HepG2 (cell line): ENCODE measurements around the gene NOC3L. TPM values are rescaled to one million over a fixed set of nuclear protein-coding genes. Genes with fewer than 3 reads are reported as not detected.

Experiments
- BRF2 ChIP-seq: sonication (generic); formaldehyde crosslinking; IDR thresholded peaks from 2 replicates; pipeline ENCODE4 v1.8.1; 2022; ENCODE audit warnings: mild to moderate bottlenecking, missing genetic modification reagents
- CEBPG ChIP-seq: IDR thresholded peaks from 2 replicates; pipeline ENCODE4 v1.6.1; 2016
- ETV5 ChIP-seq: IDR thresholded peaks from 2 replicates; pipeline ENCODE4 v1.6.1; 2018; ENCODE audit warnings: missing biosample characterization, missing genetic modification reagents, inconsistent platforms, borderline replicate concordance
- FOXA3 ChIP-seq: IDR thresholded peaks from 2 replicates; pipeline ENCODE4 v1.6.1; 2016; ENCODE audit warnings: missing genetic modification reagents, missing compliant biosample characterization
- GABPB1 ChIP-seq: IDR thresholded peaks from 2 replicates; pipeline ENCODE4 v1.6.1; 2016; ENCODE audit warnings: mild to moderate bottlenecking, missing genetic modification reagents, moderate library complexity, missing compliant biosample characterization
- GATAD2A ChIP-seq: IDR thresholded peaks from 2 replicates; pipeline ENCODE4 v1.6.1; 2016
- HDAC2 ChIP-seq: sonication (generic); formaldehyde crosslinking; IDR thresholded peaks from 2 replicates; pipeline ENCODE4 v1.4.0; 2020; ENCODE audit warnings: missing genetic modification reagents
- IRX3 ChIP-seq: sonication (generic); formaldehyde crosslinking; IDR thresholded peaks from 2 replicates; pipeline ENCODE4 v1.8.1; 2023; ENCODE audit warnings: mild to moderate bottlenecking, low read depth, missing genetic modification reagents, borderline replicate concordance
- MYC ChIP-seq: sonication (generic); formaldehyde crosslinking; IDR thresholded peaks from 2 replicates; pipeline ENCODE4 v1.9.0; 2021; ENCODE audit warnings: missing genetic modification reagents, borderline replicate concordance
- NBN ChIP-seq: fragments of 450-650 bp; conservative IDR thresholded peaks from 2 replicates; pipeline ENCODE4 v1.6.1; 2017
- NFKBIZ ChIP-seq: IDR thresholded peaks from 2 replicates; pipeline ENCODE4 v1.6.1; 2018; ENCODE audit warnings: missing genetic modification reagents, missing compliant biosample characterization
- NR2C2 ChIP-seq: sonication (generic); formaldehyde crosslinking; IDR thresholded peaks from 2 replicates; pipeline ENCODE4 v1.4.0; 2020; ENCODE audit warnings: missing genetic modification reagents, mild to moderate bottlenecking, moderate library complexity, borderline replicate concordance
- PHF8 ChIP-seq: sonication (generic); formaldehyde crosslinking; IDR thresholded peaks from 2 replicates; pipeline ENCODE4 v1.5.0; 2020; ENCODE audit warnings: missing genetic modification reagents
- REPIN1 ChIP-seq: sonication (generic); formaldehyde crosslinking; IDR thresholded peaks from 2 replicates; pipeline ENCODE4 v1.8.0; 2022; ENCODE audit warnings: missing genetic modification reagents, low read depth, mild to moderate bottlenecking, borderline replicate concordance
- RFXAP ChIP-seq: sonication (generic); formaldehyde crosslinking; IDR thresholded peaks from 2 replicates; pipeline ENCODE4 v1.4.0; 2020; ENCODE audit warnings: missing genetic modification reagents, borderline replicate concordance
- SAP130 ChIP-seq: IDR thresholded peaks from 2 replicates; pipeline ENCODE4 v1.6.1; 2016; ENCODE audit warnings: low read depth
- SOX13 ChIP-seq, 3 experiments: fragments of 450-650 bp in 1 of 3; sonication (generic) in 1 of 3; formaldehyde crosslinking in 1 of 3; IDR thresholded peaks in 2 of 3; conservative IDR thresholded peaks in 1 of 3; 2 replicates each; pipeline versions ENCODE4 v1.5.0 to v1.6.1; 2016 to 2020; ENCODE audit warnings: antibody characterized with exemption in 1 of 3, mild to moderate bottlenecking in 1 of 3, missing compliant biosample characterization in 1 of 3, missing genetic modification reagents in 1 of 3, moderate library complexity in 1 of 3
- SOX6 ChIP-seq, 2 experiments: fragments of 450-650 bp in 1 of 2; sonication (generic) in 1 of 2; formaldehyde crosslinking in 1 of 2; IDR thresholded peaks; 2 replicates each; pipeline versions ENCODE4 v1.4.0 to v1.6.1; 2017 to 2020; ENCODE audit warnings: antibody characterized with exemption in 1 of 2, mild to moderate bottlenecking in 1 of 2, missing genetic modification reagents in 1 of 2
- THAP11 ChIP-seq: IDR thresholded peaks from 2 replicates; pipeline ENCODE4 v1.6.1; 2016; ENCODE audit warnings: missing biosample characterization, missing genetic modification reagents
- THRA ChIP-seq: sonication (generic); formaldehyde crosslinking; IDR thresholded peaks from 2 replicates; pipeline ENCODE4 v1.4.0; 2020; ENCODE audit warnings: missing genetic modification reagents, borderline replicate concordance
- ZGPAT ChIP-seq: IDR thresholded peaks from 2 replicates; pipeline ENCODE4 v1.6.1; 2016; ENCODE audit warnings: mild to moderate bottlenecking
- ZNF280B ChIP-seq: sonication (generic); formaldehyde crosslinking; IDR thresholded peaks from 2 replicates; pipeline ENCODE4 v1.5.0; 2020; ENCODE audit warnings: missing genetic modification reagents, mild to moderate bottlenecking, borderline replicate concordance
- ZNF292 ChIP-seq: sonication (generic); formaldehyde crosslinking; IDR thresholded peaks from 2 replicates; pipeline ENCODE4 v1.8.1; 2022; ENCODE audit warnings: mild to moderate bottlenecking, low read depth, missing genetic modification reagents, borderline replicate concordance
- ZNF331 ChIP-seq: sonication (generic); formaldehyde crosslinking; IDR thresholded peaks from 2 replicates; pipeline ENCODE4 v1.4.0; 2020; ENCODE audit warnings: missing genetic modification reagents
- polyA plus RNA-seq, 8 experiments: library from polyadenylated mRNA; depleted of rRNA in 3 of 8; stranded (reverse) in 7 of 8; unstranded in 1 of 8; fragments of >200 nt; fragmentation: Illumina TruSeq in 4 of 8; extraction: Trizol in 4 of 8; gene quantifications; 2 replicates each; pipeline versions ENCODE4 v1.2.1 to v1.2.3, GENCODE V29; 2011 to 2016; ENCODE audit warnings: low read depth in 4 of 8, missing spikeins in 1 of 8, mixed read lengths in 1 of 8; ENCODE audit not compliant: insufficient read depth in 1 of 8
- total RNA-seq, 5 experiments: library from RNA; depleted of rRNA; stranded (reverse); fragments of >200 nt; fragmentation: Illumina TruSeq; extraction: Trizol; gene quantifications; 2 replicates each; pipeline ENCODE4 v1.2.3, GENCODE V29; 2016; ENCODE audit warnings: low read depth in 1 of 5

Gene NOC3L
- total and polyA plus RNA-seq, 2 of the 13 experiments (the other 11 are each of a cell fraction or from before 2014, with no cell fraction given): 7.8 to 36.6 TPM

GRCh38 chr10:94310369-94310768 lies 52.4 kb downstream of the NOC3L start (continued):
- no peak for TF ChIP-seq NFKBIZ
- 0 out of 2 replicates have a peak, but pooled peaks have one; percentile 32 for TF ChIP-seq IRX3 (CRISPR knock-in tag)
- peak; percentile 74 for TF ChIP-seq CEBPG (CRISPR knock-in tag)
- 0 out of 2 replicates have a peak, but pooled peaks have one; percentile 24 for TF ChIP-seq BRF2 (CRISPR knock-in tag)
- TF ChIP-seq ZNF292 (CRISPR knock-in tag): 0 out of 2 replicates have a peak, but pooled peaks have one; percentile 32
- TF ChIP-seq GABPB1 (CRISPR knock-in tag): 0 out of 2 replicates have a peak, but pooled peaks have one; percentile 12
- TF ChIP-seq ZNF280B (CRISPR knock-in tag): no peak
- TF ChIP-seq NR2C2 (CRISPR knock-in tag): peak; percentile 20; the same call in 1 of the 2 replicates
- TF ChIP-seq GATAD2A (CRISPR knock-in tag): peak; percentile 30; the same call in 1 of the 2 replicates
- peak; percentile 34; the same call in 1 of the 2 replicates for TF ChIP-seq PHF8
- TF ChIP-seq MYC (CRISPR knock-in tag): peak; percentile 60; the same call in 1 of the 2 replicates
- 0 out of 2 replicates have a peak, but pooled peaks have one; percentile 32 for TF ChIP-seq THRA (CRISPR knock-in tag)
- TF ChIP-seq ETV5 (CRISPR knock-in tag): 0 out of 2 replicates have a peak, but pooled peaks have one; percentile 17
- peak; percentile 55; the same call in 1 of the 2 replicates for TF ChIP-seq ZGPAT (CRISPR knock-in tag)
- no peak for TF ChIP-seq NBN
- 0 out of 2 replicates have a peak, but pooled peaks have one; percentile 17 for TF ChIP-seq FOXA3 (CRISPR knock-in tag)
- no peak for TF ChIP-seq SOX13 (IDR thresholded peaks at IDR 0.05)
- TF ChIP-seq SOX13 (CRISPR knock-in tag; conservative IDR thresholded peaks at IDR 0.05 in 1 of 2, IDR thresholded peaks at IDR 0.05 in 1 of 2): peak in 1 of 2 experiments; percentile 45; a peak in 2 of 4 replicates
- TF ChIP-seq REPIN1 (CRISPR knock-in tag): peak; percentile 61; the same call in 1 of the 2 replicates
- TF ChIP-seq SAP130 (CRISPR knock-in tag): peak; percentile 57; the same call in 1 of the 2 replicates
- TF ChIP-seq RFXAP (CRISPR knock-in tag): 0 out of 2 replicates have a peak, but pooled peaks have one; percentile 28
- peak; percentile 52 for TF ChIP-seq ZNF331 (CRISPR knock-in tag)
- TF ChIP-seq HDAC2 (CRISPR knock-in tag): peak; percentile 47; the same call in 1 of the 2 replicates
- TF ChIP-seq SOX6 (IDR thresholded peaks at IDR 0.05): no peak
- TF ChIP-seq SOX6 (CRISPR knock-in tag; IDR thresholded peaks at IDR 0.05): 0 out of 2 replicates have a peak, but pooled peaks have one; percentile 25
- peak; percentile 29; the same call in 1 of the 2 replicates for TF ChIP-seq THAP11 (CRISPR knock-in tag)
